Stimulated activated CD8-positive, alpha-beta memory T cell treated with anti-CD3 and anti-CD28 coated beads, Interleukin-4, amount 100 ng/mL, for 4 hours (primary cell): ENCODE data around the gene MGA.

Source experiments
- DNase-seq, 2 donors: peaks; one replicate each; pipeline ENCODE4 v3.0.0-alpha.2; 2020; ENCODE audit warnings: low read depth in 2 of 2, low spot score in 1 of 2

MGA gene

GRCh38 chr15:41804916-41805666 lies 144.9 kb downstream of the MGA start:
- DNase-seq, result no peak

DNA sequence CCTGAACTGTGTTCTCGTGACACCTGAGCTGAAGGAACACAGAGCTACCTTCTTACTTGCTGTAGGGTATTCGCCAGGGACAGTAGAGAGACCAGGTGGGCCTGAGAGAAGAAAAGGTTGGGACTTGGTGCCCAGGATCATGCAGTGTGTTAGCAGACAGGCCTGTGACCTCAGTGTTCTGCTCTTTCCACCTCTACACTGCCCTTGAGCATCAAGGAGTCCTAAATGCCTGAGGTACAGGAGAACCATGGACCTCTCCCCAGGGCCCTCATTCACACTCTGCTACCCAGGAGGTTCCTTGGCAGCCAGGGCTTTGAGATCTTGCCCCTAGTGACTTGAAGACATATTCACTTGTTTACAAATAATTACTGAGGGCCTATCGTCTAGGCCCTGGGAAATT lies 145.5 kb downstream of the MGA start:
- no peak for DNase-seq

GRCh38 chr15:41806291-41807181 lies 146.3 kb downstream of the MGA start:
- DNase-seq, result no peak

DNA sequence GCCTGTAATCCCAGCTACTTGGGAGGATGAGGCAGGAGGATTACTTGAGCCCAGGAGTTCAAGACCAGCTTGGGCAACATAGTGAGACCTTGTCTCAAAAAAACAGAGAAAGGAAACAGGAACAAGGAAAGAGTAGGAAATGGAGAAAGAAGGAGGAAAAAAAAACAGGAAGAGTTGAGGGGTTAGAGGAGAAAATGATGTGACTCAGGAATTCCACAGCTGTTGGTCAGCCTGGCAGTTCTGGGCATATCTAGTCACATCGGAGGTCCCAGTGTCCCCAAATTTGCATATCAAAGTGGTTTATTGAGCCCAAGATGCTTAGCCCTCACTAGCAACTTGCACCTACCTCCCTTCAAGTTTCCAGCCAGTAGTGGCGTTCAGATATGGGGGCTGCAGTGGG lies 148.9 kb downstream of the MGA start:
- DNase-seq, result no peak

DNA sequence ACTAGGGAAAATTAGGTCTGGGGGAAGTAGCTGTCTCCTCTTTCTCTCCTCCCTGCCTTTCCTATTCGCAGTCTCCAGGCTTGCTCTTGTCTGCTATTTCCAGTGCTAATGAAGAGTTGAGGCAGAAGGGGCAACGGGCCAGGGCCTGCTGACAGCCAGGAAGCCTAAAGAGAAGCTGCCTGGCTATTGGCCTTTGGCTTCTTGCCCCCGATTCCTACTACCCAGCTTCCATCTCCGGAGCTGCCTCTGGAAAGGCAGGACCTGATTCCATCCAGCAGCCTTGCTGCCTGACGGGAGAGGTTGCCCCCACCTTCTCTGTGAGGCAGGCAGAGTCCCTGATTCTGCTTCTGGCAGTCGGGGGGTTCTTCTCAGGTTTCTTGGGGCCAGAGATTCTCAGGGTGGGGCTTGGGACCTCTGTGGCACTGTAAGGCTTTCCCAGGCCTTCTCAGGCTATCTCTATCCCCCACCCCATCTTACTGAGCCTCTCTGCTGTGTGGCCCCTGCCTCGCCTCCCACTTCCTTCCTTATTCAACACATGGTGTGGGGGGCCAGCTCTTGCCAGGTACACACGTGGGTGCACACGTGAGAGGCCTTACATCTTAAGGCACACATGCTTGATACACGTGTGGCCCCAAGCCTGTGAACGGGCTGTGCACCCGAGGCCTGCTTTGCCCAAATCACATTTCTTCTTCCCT lies 149.5 kb downstream of the MGA start:
- no peak for DNase-seq

DNA sequence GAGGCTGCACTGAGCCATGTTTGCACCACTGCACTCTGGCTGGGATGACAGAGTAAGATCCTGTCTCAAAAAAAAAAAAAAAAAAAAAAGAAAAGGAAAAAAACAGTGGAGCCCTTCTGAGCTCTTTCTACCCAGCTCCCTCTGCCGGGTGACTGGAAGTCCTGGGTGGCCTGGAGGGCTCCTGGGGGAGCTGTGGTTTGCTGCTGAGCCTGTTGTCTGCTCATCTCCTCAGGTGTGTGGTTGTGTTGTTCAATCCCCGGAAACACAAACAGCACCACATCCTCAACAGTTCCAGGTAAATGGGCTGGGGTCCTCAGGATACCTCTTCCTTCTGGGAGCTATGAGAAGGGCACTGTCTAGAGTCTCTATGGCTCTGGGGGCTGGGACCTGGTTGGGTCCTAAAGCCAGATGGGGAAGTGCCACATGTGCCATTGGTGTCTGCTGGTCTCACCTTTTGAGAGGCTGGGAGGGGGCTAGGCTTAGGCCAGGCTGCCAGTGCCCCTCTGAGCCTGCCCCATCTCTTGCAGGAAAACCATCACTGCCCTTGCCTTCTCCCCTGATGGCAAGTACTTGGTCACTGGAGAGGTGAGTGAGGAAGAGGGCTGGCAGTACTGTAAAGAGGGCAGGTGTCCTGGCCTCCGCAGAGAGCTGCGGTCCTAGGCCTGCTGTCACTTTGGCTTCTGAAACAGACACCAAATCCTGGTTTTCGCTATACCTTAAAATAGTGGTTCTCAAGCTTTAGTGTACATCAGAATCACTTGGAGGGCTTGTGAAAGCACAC lies 150.6 kb downstream of the MGA start:
- DNase-seq, result no peak

- DNase-seq, result peak; percentile 46 to 51
Observed at GRCh38 chr15:41811432-41812195, 151.4 kb downstream of the MGA start.

DNA sequence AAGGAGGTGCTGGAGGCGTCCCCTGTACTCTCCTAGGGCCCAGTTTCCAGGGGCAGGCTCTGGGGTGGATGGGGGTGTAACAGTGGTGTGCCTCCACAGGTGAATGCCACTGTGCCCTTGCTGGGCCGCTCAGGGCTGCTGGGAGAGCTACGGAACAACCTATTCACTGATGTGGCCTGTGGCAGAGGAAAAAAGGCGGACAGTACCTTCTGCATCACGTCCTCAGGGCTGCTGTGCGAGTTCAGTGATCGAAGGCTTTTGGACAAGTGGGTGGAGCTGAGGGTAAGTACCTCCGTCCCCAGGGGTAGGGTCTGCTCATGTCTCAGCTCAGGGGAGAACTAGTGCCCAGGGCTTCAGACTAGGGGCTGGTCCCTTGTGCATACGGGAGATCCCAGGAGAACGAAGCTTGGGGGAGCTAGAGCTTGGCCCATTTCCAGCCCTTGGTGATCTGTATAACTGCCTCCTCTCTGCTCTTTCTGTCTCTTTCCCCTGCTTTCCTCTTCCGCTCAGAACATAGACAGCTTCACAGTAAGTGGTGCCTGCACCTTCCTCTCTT lies 152.7 kb downstream of the MGA start:
- DNase-seq, result no peak

GRCh38 chr15:41813426-41813825 lies 153.2 kb downstream of the MGA start:
- DNase-seq, result no peak

DNA sequence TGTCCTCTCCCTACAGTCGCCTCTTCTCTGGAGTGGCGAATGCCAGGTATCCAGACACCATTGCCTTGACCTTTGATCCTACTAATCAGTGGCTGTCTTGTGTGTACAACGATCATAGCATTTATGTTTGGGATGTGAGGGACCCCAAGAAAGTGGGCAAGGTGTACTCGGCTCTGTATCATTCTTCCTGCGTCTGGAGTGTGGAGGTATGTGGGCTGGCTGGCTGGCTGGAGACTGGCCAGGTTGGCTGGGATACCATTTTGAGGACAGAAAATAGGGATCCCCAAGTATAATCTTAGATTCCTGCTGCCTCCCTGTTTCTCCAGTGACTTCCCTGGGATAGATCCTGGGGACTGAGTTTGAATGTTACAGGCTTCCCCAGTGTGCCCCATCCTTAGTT lies 154.3 kb downstream of the MGA start:
- DNase-seq, result no peak

DNA sequence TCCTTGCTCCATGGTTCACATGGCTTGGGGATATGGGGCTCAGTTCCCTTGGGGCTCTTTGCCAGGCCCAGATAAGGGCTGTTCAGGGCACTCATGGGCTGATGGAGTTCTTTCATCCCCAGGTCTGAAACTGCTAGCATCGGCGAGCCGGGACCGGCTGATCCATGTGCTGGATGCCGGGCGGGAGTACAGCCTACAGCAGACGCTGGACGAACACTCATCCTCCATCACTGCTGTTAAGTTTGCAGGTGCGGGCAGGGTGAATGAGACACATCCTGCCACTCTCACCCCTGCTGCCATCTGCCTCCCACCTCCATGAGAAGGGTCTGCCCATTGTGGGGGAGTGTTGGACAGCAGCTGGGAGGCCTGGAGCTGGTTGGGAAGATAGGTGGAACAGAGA lies 156.6 kb downstream of the MGA start:
- no peak for DNase-seq

DNA sequence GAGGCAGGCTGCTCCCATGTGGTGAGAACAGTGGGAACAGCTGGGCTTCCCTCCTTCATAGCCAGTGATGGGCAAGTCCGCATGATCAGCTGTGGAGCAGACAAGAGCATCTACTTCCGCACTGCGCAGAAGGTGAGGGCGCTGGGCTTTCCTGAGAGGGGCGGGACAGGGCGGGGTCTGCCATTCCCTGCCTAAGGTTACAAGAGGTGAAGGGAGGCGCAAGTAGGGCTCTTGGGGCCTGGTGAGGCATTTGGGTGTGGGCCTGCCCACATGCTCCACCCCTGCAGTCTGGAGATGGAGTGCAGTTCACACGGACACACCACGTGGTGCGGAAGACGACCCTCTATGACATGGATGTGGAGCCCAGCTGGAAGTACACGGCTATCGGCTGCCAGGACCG lies 157.1 kb downstream of the MGA start:
- no peak for DNase-seq

DNA sequence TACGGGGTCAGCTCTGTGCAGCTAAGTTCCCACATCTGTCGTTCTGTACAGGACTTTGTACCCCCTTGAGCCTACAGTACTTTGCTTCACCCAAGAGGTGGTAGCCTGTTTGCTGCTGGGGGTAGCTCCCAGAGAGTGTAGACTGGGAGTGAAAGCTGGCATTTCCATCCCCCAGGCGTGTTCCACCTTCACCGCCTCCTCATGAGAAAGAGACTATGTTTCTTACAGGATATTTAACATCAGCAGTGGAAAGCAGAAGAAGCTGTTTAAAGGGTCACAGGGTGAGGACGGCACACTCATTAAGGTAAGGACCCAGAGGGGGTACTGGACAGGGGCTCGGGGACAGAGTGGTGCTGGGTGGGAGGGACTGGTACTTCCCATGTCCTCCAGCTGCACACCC lies 157.6 kb downstream of the MGA start:
- no peak for DNase-seq

DNA sequence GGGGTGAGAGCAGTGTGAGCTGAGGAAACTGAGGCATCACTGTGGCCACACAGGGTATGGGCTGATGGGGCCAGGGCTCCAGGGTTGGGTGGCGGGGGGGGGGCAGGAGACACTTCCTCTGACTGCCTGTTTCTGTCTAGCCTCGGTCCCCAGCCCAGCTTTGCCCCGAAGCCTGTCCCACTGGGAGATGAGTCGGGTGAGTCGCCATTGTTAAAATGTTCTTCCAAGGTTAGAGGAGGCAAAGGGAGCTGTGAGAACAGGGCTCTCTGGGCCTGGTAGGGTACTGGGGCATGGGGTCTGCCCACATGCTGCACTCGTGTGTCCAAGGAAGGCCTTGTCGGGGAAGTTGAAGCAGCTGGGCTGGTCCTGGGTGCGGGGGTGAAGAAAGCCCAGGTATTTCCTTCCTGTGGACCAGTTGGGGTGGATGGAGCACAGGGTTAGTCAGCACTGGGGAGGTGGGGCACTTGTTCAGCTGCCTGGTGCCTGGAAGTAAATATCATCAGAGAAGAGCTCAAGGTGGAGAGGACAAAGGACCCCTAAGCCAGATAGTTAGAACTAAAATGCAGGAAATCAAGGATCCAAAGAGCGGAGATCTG lies 159.3 kb downstream of the MGA start:
- no peak for DNase-seq

GRCh38 chr15:41820791-41821423 lies 160.7 kb downstream of the MGA start:
- DNase-seq, result no peak

DNA sequence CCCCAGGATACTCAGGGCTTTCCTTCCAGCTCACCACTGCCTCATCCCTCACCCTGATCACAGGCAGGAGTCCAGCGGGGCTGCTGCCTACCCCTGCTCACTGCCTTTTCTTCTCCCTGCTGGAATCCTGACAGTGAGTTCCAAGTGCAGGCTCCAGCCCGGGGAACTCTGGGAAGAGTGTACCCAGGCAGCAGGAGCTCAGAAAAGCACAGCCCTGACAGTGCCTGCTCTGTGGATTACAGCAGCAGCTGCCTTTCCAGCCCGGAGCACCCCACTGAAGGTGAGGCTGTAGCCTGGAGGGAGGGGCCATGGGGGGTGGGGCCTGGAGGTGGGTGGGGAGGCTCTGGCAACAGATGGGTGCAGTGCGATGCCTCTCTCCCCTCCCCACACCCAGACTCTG lies 161.6 kb downstream of the MGA start:
- DNase-seq, result no peak

GRCh38 chr15:41822471-41822870 lies 162.3 kb downstream of the MGA start:
- no peak for DNase-seq
